ENCODE results near the gene PPA1. TPM values are rescaled to one million over a fixed set of nuclear protein-coding genes. Genes with fewer than 3 reads are reported as not detected.
A peak's percentile ranks its signal among the peaks of the same experiment; 100 is the strongest.

PPA1 gene
- total RNA-seq, 3 donors from 2014 or later = 86.9 to 174 (median 164) TPM

DNA sequence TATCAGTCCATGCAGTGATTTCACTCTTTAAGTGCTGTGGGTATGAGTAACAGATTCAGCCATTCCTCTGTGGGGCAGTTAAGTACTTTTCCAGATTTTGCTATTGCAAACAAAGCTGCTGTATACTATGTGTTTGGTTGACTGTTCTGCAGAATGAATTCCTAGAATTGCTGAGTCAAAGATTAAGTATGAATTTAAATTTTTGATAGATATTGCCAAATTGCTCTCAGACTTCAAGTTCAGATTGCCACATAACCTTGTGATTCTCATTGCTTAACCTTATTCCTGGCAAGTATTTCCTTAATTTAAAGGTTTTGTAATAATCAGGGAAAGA, 41.3 kb downstream of the PPA1 start:
- DNase-seq (ENCODE audit: low spot score in 2 of 2) = no peak
- Histone ChIP-seq H3K27me3 (no peaks in the 10 kb centered on the region), H3K27ac (peak overlapping the region in 1 of 2 donors; percentile 32), H3K4me3 (no peak overlapping the region), H3K9me3 (no peaks in the 10 kb centered on the region), H3K36me3 (no peaks in the 10 kb centered on the region), H3K4me1 (no peaks in the 10 kb centered on the region)
- TF ChIP-seq POLR2A (IDR thresholded peaks at IDR 0.05) (no peak), POLR2AphosphoS5 (IDR thresholded peaks at IDR 0.05) (no peak), CTCF (IDR thresholded peaks at IDR 0.05) (no peak)
- intact Hi-C loops (cut with DNase I; ENCODE audit: low total_unique reads) = no loop called here

- DNase-seq (ENCODE audit: low spot score in 2 of 2) = no peak
- TF ChIP-seq POLR2AphosphoS5 (IDR thresholded peaks at IDR 0.05) (no peak), CTCF (IDR thresholded peaks at IDR 0.05) (no peak), POLR2A (IDR thresholded peaks at IDR 0.05) (no peak)
- intact Hi-C loops (cut with DNase I; ENCODE audit: low total_unique reads) = no loop called here
- Histone ChIP-seq H3K9me3 (no peaks in the 10 kb centered on the region), H3K4me1 (no peaks in the 10 kb centered on the region), H3K27me3 (no peaks in the 10 kb centered on the region), H3K4me3 (no peak overlapping the region), H3K36me3 (no peaks in the 10 kb centered on the region), H3K27ac (peak overlapping the region in 1 of 2 donors; percentile 55)
Observed at GRCh38 chr10:70191161-70191971, 41.9 kb downstream of the PPA1 start.

DNA sequence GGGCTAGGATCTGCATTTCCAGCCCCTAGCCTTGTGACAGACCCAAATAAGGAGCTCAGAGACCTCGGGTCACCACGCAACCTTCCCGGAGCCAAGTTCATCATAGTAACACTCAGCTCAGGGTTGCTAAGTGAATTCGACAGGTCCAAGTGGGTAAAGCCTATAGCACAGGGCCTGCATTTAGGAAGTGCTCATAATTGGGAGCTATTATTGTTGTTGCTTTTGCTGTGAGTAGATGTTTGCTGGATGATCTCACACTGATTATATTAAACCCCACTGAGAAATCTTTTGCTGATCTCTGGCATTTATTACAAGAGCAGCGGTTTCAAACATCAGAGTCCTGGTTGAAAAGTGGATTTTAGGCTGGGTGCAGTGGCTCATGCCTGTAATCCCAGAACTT, 42.6 kb downstream of the PPA1 start:
- H3K27ac ChIP-seq = peak overlapping the region in 1 of 2 donors; percentile 55
- H3K9me3 ChIP-seq = no peaks in the 10 kb centered on the region
- no peak overlapping the region for H3K4me3 ChIP-seq
- H3K4me1 ChIP-seq = no peaks in the 10 kb centered on the region
- no peaks in the 10 kb centered on the region for H3K27me3 ChIP-seq
- DNase-seq (ENCODE audit: low spot score in 2 of 2) = no peak
- intact Hi-C loops (cut with DNase I; ENCODE audit: low total_unique reads) = no loop called here
- H3K36me3 ChIP-seq = no peaks in the 10 kb centered on the region
- TF ChIP-seq POLR2AphosphoS5 (IDR thresholded peaks at IDR 0.05) = no peak
- TF ChIP-seq POLR2A (IDR thresholded peaks at IDR 0.05) = no peak
- no peak for TF ChIP-seq CTCF (IDR thresholded peaks at IDR 0.05)

GRCh38 chr10:70190102-70190501, 43.1 kb downstream of the PPA1 start:
- Histone ChIP-seq H3K9me3 (no peaks in the 10 kb centered on the region), H3K36me3 (no peaks in the 10 kb centered on the region), H3K27me3 (no peaks in the 10 kb centered on the region), H3K4me1 (no peaks in the 10 kb centered on the region), H3K27ac (peak overlapping the region in 1 of 2 donors; percentile 55), H3K4me3 (no peak overlapping the region)
- intact Hi-C loops (cut with DNase I; ENCODE audit: low total_unique reads) = no loop called here
- TF ChIP-seq CTCF (IDR thresholded peaks at IDR 0.05) (no peak), POLR2A (IDR thresholded peaks at IDR 0.05) (no peak), POLR2AphosphoS5 (IDR thresholded peaks at IDR 0.05) (no peak)
- no peak for DNase-seq (ENCODE audit: low spot score in 2 of 2)

GRCh38 chr10:70188768-70189167, 44.5 kb downstream of the PPA1 start:
- no peak for DNase-seq (ENCODE audit: low spot score in 2 of 2)
- intact Hi-C loops (cut with DNase I; ENCODE audit: low total_unique reads) = no loop called here
- TF ChIP-seq CTCF (IDR thresholded peaks at IDR 0.05) = no peak
- no peak for TF ChIP-seq POLR2AphosphoS5 (IDR thresholded peaks at IDR 0.05)
- TF ChIP-seq POLR2A (IDR thresholded peaks at IDR 0.05) = no peak

More at GRCh38 chr10:70188768-70189167, 44.5 kb downstream of the PPA1 start:
- Histone ChIP-seq H3K27ac (no peak overlapping the region), H3K27me3 (no peaks in the 10 kb centered on the region), H3K4me3 (no peak overlapping the region), H3K9me3 (no peaks in the 10 kb centered on the region), H3K4me1 (no peaks in the 10 kb centered on the region), H3K36me3 (no peaks in the 10 kb centered on the region)

Measured in breast epithelium (tissue), 4 donors.